Fibroblast of skin of left biceps (primary cell): ENCODE data around the gene EGFR.
A peak's percentile ranks its signal among the peaks of the same experiment; 100 is the strongest.

Source experiments
- DNase-seq, 2 experiments: peaks; one replicate each; pipeline ENCODE4 v3.0.0-alpha.2; 2013; ENCODE audit warnings: low read depth in 2 of 2

EGFR gene

GRCh38 chr7:55018361-55019190, at the start of gene EGFR:
EGFR (plus strand) TSS chr7:55019017; CDS start chr7:55019278, 261 bp downstream.
- no peak for DNase-seq

- DNase-seq: no peak
Measured at GRCh38 chr7:54969208-54969967, 49.4 kb upstream of the EGFR start.

- DNase-seq: no peak
Measured at GRCh38 chr7:54972733-54973294, 46.0 kb upstream of the EGFR start.

- no peak for DNase-seq
Measured at GRCh38 chr7:54978364-54979116, 40.3 kb upstream of the EGFR start.

- no peak for DNase-seq
Measured at GRCh38 chr7:54980521-54980920, 38.3 kb upstream of the EGFR start.

GRCh38 chr7:54981913-54982312, 36.9 kb upstream of the EGFR start:
- no peak for DNase-seq

- peak; percentile 28 to 33 for DNase-seq
Measured at GRCh38 chr7:54985426-54986330, 33.1 kb upstream of the EGFR start.

GRCh38 chr7:54986716-54987115, 32.1 kb upstream of the EGFR start:
- DNase-seq: no peak

GRCh38 chr7:54987772-54988171, 31.0 kb upstream of the EGFR start:
- no peak for DNase-seq

- DNase-seq: no peak
Measured at GRCh38 chr7:54988516-54988915, 30.3 kb upstream of the EGFR start.

- DNase-seq: peak; percentile 23 to 26
Measured at GRCh38 chr7:54989453-54990225, 29.2 kb upstream of the EGFR start.

- DNase-seq: no peak
Measured at GRCh38 chr7:54991341-54991740, 27.5 kb upstream of the EGFR start.

GRCh38 chr7:54992871-54993475, 25.8 kb upstream of the EGFR start:
- DNase-seq: no peak

GRCh38 chr7:54995166-54995565, 23.7 kb upstream of the EGFR start:
- DNase-seq: no peak

- no peak for DNase-seq
Measured at GRCh38 chr7:54995610-54996363, 23.0 kb upstream of the EGFR start.

- DNase-seq: no peak
Measured at GRCh38 chr7:54996391-54996790, 22.4 kb upstream of the EGFR start.

- DNase-seq: no peak
Measured at GRCh38 chr7:55004579-55004978, 14.2 kb upstream of the EGFR start.

- DNase-seq: no peak
Measured at GRCh38 chr7:55005241-55005851, 13.5 kb upstream of the EGFR start.

- DNase-seq: no peak
Measured at GRCh38 chr7:55006499-55006898, 12.3 kb upstream of the EGFR start.
